ENCODE data around the gene CNTRL. TPM values are rescaled to one million over a fixed set of nuclear protein-coding genes. Genes with fewer than 3 reads are reported as not detected.
"Not testable (repeated sequence)": the region's sequence is repeated elsewhere in the genome, so short reads cannot be mapped to it uniquely, and the experiment has no call there.

The CNTRL gene
- total RNA-seq, 1 donor from 2014 or later, result 33.1 TPM

DNA sequence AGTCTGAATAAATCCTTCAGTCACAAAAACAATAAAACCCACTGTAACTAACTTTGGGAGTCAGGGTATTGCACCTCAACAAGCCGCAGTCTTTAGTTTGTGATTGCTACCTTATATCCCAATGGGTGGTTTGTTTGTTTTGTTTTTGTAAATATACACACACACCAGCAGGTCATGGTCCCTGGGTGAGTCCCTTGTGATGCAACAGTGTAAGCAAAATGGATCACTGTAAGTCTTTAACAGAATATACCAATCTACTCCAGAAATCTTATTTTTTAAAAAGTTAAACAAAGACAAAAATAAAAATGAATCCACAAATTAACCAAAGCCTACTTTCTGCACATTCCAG lies 104.6 kb downstream of the CNTRL start:
- DNase-seq (ENCODE audit: low spot score), result not testable (repeated sequence)

DNA sequence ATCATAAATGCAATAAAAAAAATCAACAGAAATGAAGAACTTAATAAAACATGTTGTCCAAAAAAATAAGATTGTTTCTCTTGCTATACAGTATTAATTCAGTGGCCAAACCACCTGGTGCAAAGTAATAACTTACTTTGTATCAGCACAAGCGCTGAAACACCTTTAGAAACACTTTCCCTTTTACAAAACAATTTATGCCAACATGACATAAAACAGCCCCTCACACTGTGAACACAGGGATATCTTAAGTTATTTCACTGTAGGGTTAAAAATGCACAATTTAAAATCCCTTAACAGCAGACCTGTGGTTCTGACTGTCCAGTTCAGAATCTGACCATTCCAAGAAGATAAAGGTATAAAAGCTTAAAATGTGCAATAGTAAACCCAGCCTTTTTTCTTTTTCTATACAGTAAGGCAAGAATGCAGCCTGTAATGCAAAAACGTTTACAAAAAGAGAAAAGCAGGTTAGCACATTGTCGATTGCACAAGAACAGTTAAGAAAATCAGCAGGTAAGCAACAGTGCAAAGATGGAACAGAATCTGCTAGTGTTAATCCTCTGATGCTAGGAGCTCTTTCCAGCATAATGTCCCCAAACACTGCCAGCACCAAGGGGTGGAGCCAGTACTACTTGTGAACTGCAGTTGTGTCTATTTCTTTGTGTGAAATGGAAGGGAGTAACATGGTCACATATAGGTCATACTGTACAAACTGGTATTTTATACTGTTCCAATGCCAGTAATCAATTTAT lies 105.4 kb downstream of the CNTRL start:
- no peak for DNase-seq (ENCODE audit: low spot score)

DNA sequence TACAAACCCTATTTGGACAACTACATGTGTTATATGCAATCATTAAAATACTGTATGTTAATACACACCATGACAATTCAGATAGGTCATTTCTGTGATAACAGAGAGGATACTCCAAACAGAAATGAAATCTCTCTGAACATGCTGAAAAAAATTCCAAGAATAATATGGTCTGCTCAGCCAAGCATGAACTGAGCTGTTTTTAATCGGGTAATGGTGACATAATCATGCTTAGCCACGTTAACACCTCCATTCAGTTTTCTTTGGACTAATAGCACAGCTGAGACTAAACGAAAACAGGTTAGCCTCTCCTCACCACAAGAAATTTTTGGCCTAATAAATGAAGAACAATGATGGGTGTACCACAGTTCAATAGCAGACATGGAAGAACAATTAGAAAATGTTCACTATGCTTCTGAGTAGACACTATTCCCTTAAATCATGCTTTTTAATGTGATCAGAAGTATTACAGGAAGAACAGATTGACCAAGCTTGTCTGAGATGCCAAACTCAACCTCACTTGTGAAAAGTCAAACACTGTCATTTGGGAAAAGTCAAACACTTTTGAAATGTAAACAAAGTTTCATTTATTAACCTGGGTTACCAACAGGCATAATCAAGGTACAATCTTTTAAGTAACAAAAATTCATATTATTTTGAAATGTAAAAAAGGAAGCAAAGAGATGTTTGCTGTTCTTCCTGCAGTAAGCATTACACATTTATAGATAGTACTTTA lies 107.5 kb downstream of the CNTRL start:
- DNase-seq (ENCODE audit: low spot score), result no peak

DNA sequence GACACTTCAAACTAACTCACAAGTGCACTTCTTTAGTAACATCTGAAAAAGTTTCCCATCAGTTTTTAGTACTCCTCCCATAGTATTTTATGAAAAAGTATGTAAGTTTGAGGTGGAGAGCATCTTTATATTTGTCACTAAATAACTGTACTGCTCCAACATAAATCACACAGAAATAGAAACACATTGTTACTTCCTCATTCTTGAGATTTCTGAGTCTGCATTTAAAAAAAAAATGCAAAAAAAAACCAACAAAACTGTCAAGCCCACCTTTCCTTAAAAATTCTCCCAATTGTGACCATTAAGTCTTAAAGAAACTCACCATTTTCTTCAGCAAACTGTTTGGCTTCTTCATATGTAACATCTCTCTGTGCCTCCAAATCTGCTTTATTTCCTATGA lies 108.2 kb downstream of the CNTRL start:
- DNase-seq (ENCODE audit: low spot score), result no peak

DNA sequence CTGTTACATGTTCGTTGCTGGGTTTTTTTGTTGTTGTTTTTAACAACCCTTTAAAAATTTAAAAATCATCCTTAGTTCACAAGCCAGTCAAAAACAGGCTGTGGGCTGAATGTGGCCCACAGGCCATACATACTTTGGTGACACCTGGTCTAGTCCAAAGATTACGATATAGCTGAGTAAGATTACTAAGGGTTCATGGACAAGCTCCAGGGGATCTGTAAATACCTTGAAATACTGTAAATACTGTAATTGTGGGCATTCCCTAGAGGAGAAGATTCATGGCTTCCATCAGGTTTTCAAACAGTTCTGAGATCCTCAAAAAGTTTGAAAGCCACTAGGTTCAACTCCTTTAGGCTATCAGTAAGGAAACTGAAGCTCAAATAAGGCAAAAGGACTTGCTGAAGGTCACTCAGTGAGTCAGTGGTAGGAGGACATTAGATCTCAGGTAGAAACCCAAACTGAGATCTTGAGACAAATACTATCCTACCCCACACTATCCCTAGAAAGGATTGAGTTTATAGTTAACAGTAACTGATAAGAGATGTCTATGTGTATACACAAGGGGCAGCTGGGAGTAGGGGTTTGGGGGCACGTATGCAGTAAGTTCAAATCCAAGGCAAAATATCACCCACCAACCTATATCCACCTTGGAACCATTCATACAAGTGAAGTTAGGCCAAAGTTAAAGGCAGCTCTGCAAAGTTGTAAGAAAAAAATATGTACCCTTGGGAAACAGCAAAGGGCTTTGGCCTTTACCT lies 109.1 kb downstream of the CNTRL start:
- DNase-seq (ENCODE audit: low spot score), result no peak

DNA sequence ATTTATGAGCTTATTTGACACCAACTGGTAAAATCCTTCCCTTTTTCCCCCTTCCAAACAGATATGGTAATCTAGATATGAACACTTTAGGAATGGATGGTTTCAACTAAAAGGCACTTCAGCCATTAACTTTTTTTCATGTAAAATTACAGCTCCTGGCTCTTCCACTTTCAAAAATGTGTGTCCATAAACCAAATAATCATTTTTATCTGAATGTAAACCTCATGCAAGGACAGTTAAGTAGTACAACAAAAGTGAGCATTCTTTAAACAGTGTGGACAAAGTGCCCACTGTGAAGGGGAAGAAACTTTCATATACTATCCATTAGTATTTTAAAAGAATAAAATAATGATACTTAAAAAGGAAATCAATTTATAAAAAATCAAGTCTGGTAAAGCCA lies 109.7 kb downstream of the CNTRL start:
- DNase-seq (ENCODE audit: low spot score), result no peak

DNA sequence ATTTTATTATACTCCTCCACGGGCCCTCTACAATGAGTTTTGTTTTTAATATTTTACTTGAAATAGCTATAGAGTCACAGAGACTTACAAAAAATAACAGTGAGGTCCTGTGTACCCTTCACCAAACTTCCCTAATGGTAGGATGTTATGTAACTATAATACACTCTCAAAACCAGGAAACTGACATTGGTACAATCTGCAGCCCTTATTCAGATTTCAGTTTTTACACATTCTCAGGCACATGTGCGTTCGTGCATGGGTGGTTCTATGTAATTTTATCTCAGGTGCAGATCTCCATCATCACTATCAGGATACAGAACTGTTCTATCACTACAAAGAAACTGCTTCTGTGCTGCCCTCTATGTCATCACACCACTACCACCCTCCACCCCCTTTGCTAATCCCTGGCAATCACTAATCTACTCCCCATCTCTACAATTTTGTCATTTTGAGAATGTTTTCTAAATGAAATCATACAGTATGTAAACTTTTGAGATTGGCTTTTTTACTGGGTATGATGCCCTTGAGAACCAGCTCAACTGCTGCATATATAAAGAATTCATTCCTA lies 110.5 kb downstream of the CNTRL start:
- no peak for DNase-seq (ENCODE audit: low spot score)

DNA sequence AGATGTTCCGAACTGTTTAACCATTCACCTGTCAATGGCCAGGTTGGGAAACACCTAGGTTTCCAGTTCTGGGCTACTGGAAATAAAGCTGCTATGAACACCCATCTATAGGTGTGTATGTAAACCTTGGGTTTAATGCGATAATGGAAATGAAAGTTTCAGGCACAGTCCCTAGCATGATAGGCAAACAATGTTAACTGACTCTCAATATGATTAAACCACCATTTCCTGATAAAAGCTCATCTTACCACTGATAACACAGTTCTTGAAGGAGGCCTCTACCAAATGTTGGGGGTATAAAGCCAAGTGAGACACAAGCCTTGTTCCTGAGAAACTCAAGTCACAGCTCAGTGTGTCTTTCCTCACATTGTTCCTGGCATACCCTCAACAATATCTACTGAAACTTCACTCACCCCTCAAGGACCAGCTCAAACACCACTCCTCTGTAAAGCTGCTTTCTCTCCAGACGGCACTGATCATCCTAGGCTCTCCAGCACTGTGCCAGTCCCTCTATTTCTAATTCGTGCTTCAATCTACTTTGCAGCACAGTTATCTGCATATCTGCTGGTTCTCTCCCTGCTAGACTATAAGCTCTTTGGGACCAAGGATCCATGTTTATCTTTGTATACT lies 111.1 kb downstream of the CNTRL start:
- DNase-seq (ENCODE audit: low spot score), result no peak

DNA sequence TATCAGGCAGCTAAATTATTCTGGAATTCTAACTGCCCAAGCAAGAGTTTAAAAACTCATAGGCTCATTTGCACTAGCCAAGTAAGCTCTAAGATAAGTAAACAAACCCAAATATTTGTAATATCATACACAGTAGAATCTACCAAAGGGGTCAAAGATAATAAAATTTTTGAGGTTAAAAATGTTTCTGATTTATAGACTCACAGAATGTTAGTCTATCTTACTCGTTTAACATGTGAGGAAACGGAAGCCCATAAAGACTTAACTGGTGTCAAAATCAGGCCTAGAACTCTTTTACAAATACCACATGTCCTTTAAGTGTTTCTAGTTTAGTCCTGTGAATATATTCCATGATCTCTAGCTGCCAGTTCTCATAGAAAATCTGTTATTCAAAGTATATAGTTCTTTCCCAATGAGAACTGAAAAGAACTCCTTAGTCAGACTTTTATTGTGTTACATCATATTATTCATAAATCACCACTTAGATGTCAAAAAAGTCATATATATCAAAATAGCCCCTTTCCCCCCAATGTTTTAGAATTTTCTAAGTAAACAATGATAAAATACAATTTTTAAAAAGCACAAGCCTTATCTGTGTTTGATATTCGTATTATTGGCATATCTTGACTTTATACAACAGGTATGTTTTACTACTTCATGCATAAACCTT lies 113.0 kb downstream of the CNTRL start:
- DNase-seq (ENCODE audit: low spot score), result no peak

DNA sequence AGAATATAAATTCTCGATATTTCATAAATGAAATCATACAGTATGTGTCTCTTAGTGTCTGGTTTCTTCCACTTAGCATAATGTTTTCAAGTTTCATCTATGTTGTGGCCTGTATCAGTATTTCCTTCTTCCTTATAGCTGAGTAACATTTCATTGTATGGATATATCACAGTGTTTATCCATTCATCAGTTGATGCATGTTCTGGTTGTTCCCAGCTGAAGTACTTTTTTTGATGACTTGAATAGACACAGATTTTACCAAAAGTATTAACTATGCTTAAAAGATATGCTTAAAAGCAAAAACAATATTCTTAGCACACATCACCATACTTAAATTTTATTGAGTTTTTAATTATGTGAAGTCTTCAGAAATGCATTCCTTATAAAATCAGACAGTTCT lies 114.3 kb downstream of the CNTRL start:
- no peak for DNase-seq (ENCODE audit: low spot score)

DNA sequence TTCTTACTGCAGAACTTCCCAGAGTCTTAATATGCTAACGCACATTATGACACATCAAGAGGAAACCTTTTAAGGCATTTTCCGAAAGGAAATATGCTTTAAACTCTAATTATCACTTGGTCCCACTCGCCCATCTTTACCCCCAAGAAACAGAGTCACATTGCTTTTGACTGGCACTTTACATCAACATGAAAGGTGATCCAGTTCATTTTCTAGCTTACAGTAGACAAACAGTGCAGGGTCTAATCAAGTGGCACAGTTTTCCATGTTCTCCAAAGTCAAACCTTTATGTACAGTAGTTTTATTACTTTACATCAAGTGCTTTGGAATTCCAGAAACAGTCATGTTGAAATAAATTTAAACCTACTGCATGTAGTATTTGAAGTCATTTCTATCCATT lies 114.9 kb downstream of the CNTRL start:
- no peak for DNase-seq (ENCODE audit: low spot score)

DNA sequence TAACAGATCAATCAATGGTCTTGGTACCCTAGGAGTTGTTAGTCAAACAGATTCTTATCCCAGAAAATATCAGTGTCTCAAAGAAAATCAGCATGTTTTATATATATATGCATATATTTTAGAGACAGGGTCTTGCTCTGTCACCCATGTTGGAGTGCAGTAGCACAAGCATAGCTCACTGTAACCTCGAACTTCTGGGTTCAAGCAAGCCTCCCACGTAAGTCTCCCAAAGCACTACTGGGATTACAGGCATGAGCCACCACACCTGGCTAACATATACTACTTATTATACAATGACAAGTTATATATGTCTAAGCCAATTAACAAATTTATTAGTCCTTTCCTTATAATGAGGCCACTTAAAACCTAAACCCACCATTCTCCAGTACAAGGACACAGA lies 116.5 kb downstream of the CNTRL start:
- no peak for DNase-seq (ENCODE audit: low spot score)

DNA sequence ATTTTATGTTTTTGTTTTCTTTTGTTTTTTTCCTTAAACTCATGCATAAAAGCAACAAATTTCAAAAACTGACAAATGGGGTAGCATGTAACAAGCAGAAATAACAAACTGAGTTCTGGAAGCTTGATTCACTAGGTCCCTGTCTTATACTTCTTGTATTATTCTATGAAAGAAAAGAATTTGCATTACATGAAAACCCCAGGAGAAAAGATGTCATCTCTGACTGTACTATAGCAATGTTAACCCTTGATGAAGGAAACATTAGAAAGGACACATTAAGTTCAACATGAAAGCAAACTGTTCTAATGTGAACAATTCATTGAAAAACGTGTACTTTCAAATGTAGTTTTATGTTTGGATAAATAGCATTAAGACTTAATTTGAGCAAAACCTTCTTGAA lies 117.8 kb downstream of the CNTRL start:
- DNase-seq (ENCODE audit: low spot score), result no peak

DNA sequence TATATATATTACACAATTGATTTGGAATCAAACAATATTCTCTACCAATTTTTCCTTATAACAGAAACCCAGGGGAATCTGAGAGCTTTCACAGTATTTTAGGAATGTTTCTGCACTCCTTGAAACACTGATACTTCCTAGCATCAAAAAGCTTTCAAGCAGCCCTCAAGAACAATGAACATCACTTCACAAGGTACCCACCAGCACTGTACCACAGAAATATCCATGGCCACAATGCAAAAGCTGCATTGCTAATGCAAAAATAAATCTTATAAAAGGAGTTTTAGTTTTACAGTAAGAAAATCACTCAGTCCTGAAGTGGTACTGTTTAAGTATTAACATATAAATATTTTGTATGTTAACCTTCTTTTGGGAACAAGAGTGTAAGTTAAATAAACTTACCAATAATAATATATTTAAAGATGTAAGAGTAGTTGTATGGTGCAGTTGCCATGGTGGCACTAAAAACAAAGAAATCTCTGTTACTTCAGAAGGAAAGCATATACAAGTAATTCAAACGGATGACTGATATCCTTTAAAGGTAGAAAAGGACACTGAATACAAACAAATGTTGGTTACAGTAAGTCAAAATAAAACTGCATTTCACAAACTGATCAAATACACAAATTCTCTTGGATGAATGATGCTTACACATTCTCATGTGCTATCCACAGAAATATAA lies 118.3 kb downstream of the CNTRL start:
- no peak for DNase-seq (ENCODE audit: low spot score)

DNA sequence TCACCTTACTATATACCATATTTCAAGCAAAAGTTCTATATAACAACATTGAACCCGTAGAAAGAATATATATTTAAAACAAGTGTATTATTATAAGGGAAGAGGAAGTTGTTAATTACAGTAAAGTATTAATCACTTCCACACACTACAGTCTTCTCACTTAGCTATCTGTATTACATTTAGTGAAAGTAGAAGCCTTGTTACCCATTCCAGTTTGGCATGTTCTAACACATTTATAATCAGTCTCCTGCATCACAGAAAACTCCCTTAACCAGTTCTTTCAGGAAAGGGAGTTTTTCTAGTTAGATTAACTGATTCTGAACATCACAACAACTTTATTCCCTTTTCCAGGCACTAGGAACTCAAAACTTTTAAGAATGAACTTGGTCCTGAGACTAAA lies 120.0 kb downstream of the CNTRL start:
- no peak for DNase-seq (ENCODE audit: low spot score)

DNA sequence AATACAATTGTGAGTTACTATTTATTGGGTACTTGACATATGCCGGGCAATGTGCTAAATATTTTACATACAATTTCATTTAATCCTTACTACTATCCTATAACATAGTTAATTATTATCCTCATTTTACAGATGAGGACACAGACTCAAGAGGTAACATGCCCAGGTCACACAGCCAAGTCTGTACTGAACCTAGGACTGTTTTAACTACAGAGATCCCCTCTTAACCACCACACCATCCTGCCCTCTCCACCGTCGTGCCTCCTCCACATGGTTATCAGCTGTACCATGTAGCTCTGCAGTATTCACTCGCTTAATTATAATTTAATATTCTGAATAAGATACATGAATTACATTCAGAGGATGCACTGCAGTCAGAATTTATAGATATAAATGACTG lies 121.6 kb downstream of the CNTRL start:
- DNase-seq (ENCODE audit: low spot score), result no peak

DNA sequence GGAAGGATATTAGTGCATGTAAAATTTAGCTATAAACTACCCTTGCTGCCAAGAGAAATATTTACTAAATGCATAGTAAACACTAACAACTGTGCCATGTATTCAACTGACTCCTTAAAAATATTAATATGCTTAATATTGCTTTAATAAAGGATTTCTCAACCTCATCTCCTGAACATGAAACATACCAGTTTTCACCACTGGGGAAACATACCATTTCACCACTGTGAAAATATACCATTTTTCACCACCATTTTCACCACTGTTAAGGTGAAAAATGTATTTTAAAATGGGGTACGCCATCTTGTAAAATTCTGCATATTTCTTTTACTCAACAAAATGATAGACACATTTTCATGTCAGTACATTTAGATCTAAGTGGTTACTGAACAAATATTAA lies 122.4 kb downstream of the CNTRL start:
- DNase-seq (ENCODE audit: low spot score), result no peak

DNA sequence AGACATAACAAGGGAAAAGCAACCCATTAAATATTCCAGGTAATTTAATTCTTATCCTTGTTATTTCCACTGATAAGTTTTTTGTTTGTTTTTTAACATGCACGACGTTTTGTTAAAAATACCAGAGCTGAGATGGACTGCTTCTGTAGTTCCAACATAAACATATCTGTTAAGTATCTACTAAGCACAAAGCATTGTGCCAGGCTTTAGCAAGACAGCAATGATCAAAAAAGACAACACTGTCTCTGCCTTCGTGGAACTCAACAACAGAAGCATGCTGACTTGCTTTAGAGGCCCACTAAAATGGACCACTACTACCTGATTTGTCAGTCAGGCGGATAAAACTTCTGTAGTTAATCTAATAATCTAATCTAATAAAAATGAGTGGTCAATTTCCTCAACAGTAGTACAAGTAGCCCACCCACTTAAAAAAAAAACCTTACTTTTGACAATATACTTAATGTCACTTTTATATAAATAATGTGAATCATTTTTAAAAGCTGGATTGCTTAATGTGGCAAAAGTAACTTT lies 123.8 kb downstream of the CNTRL start:
- DNase-seq (ENCODE audit: low spot score), result no peak

DNA sequence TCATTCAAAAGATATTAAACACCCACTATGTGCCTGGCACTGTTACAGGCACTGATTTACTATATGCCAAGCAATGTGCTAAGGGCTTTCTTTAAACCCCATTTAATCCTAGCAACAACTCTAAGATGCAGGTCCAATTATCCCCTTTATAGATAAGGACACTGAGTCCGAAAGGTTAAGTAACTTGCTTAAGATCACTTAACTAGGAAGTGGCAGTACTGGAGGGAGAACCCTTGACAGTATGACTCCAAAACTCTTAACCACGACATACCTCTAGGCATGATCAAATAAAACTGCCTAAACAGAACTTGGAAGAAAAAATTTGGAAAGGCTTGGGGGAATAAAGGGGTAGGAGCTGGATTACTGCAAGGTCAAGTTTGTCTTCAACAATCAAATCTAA lies 125.2 kb downstream of the CNTRL start:
- no peak for DNase-seq (ENCODE audit: low spot score)

DNA sequence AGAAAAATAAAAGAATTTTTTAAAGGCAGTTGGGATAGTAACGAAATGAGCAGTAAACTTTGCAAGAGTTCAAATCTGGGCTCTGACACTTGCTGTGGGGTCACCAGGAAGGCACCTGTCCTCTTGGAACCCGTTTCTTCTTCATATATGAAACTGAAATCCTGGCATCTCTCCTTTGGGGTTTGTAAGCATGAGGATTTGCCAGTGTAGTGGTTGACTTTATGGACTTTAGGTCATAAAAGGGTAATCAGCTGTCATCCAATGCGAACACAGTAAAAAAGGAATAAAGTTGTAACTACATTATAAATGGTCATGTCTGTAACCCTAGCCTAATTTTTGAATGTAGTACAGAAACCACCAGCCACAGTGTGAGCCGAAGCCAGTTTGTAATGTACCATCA lies 125.6 kb downstream of the CNTRL start:
- DNase-seq (ENCODE audit: low spot score), result no peak
